GM12801 (cell line): ENCODE results near the gene SNAI1.

Source experiments
- TF ChIP-seq, protein P1 (sequence below): IDR thresholded peaks from one replicate; pipeline ENCODE4 v1.5.1; 2011; ENCODE audit warnings: control low read depth; ENCODE audit not compliant: insufficient read length; ENCODE audit errors: extremely low read depth

SNAI1 gene

DNA sequence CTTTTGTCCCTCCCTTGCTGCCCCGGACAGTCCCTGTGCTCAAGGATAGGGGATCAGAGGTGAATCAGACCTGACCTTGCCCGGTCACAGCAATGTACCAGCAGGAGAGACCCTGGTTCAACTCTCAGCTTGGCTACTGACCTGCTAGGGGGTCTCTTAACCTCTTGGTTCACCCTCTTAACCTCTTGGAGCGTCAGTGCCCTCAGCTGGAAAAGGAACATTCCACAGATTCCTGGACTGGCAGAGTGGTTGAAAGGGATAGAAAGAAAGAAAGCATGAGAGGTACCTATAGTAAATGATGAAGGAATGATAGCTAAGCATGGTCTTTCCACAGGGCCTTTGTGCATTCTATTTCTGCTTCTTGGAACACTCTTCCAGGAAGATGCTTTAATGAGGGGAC is 25.2 kb downstream of the SNAI1 start:
- TF ChIP-seq, protein P1, sequence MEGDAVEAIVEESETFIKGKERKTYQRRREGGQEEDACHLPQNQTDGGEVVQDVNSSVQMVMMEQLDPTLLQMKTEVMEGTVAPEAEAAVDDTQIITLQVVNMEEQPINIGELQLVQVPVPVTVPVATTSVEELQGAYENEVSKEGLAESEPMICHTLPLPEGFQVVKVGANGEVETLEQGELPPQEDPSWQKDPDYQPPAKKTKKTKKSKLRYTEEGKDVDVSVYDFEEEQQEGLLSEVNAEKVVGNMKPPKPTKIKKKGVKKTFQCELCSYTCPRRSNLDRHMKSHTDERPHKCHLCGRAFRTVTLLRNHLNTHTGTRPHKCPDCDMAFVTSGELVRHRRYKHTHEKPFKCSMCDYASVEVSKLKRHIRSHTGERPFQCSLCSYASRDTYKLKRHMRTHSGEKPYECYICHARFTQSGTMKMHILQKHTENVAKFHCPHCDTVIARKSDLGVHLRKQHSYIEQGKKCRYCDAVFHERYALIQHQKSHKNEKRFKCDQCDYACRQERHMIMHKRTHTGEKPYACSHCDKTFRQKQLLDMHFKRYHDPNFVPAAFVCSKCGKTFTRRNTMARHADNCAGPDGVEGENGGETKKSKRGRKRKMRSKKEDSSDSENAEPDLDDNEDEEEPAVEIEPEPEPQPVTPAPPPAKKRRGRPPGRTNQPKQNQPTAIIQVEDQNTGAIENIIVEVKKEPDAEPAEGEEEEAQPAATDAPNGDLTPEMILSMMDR = no peak

- TF ChIP-seq, protein P1 = no peak
These were observed 27.0 kb downstream of the SNAI1 start for GRCh38 chr20:50009521-50010454.

- TF ChIP-seq, protein P1 = no peak
These were observed 29.8 kb downstream of the SNAI1 start for GRCh38 chr20:50012282-50013263.

- TF ChIP-seq, protein P1 = no peak
These were observed 31.2 kb downstream of the SNAI1 start for GRCh38 chr20:50013976-50014375.

DNA sequence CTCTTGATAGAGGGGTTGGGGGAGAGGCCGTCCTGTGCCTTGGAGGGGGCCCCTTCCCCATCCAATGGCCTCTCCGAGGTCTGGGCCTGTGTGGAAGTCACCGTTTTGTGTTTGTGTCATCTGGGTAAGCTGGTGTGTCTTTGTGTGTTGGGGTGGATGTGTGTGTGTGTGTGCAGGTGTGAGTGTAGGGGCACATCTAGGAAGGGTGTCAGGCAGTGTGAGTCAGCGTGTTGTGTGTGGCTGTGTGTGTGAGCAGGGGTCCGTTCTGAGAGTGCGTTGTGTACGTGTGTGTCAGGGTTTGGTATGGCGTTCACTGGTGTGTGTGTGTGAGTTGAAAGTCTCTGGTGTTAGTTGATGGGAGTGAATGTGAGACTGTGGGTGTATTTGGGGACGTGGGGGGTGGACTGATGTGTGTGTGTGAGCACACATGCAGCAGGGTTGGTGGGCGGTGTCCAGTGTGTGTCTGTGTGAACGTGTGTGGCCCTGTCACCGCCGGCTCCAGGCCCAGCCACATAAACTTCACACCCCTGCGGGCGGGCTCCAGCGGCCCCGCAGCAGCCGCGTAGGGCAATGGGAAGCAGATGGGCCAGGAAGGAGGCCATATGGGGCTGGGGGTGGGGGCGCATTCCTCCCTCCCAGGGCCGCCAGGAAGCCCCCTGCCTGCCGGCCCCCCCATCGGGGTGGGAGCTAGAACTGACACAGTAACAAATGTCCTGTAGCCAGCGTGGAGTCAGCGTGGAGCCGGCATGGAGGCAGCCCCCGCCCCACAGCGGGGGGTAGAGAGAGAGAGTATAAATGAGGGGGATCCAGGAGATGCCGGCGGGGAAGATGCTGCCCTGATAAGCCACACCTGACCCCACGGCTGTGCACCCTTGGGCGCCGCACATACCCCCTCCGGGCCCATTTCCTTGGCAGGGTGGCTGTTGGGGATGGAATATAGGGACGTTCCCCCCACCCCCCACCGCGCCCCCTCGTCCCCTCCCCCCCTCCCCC is 32.1 kb downstream of the SNAI1 start:
- TF ChIP-seq, protein P1 = no peak

DNA sequence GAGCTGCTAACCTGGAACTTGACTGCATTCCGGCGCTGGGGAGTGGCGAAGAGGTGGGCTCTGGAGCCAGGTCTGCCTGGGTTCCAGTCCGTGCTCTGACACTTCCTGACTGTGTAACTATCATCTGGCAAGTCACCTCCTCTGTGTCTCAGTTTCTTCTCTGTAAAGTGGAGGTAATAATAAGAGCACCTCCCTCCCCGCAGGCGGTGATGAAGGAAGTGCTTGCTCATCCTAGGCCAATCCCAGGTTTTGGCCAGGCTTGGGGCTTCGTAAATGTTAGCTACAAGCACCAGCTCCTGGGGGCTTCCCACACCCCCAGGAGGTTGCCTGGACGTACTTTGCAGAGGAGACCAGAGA is 32.8 kb downstream of the SNAI1 start:
- TF ChIP-seq, protein P1 = no peak
